MV-4-11 (cell line): ENCODE measurements around the gene NCAPH2.
A peak's percentile ranks its signal among the peaks of the same experiment; 100 is the strongest.

Experiments
- DNase-seq: peaks from one replicate; lab custom pipeline; 2025; lab: John Stamatoyannopoulos, UW

The NCAPH2 gene

DNA sequence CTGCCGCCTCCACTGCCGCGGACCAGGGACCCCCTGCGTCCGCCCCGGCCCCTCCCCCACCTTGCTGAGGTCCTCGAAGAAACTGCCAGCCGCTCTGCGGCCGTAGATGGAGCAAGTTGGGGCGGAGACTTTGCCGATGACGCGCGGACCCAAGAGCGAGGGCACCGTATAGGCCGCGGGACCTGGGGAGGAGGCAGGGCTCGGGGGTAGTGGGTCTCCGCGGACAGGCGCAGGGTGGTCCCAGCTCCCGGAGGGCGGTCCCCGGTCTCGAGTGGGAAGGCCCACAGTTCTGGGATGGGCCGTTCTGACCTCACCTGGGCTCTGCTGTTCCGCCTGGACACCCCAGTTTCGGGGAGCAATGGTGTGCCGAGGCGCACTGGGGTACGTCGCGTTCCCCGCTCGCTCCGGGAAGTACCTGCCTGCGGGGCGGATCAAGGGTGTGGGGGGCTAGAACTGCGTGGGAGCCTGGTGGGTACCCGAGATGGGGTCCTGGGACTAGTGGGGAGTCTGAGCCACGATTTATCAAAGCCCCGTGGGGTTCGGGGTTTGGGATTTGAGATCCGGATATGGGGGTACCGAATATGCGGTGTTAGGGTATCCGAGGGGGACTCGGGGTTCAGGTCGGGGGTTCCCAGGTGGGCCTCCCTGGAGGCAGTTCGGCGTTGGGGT is 23.0 kb downstream of the NCAPH2 start:
- DNase-seq: peak; percentile 83

GRCh38 chr22:50531546-50531961 is 23.5 kb downstream of the NCAPH2 start:
- peak; percentile 55 for DNase-seq

- DNase-seq: no peak
Measured at GRCh38 chr22:50531962-50532674, 24.1 kb downstream of the NCAPH2 start.

GRCh38 chr22:50532824-50533796 is 25.1 kb downstream of the NCAPH2 start:
- DNase-seq: peak; percentile 29

- peak; percentile 92 for DNase-seq
Measured at GRCh38 chr22:50533856-50534711, 26.1 kb downstream of the NCAPH2 start.

DNA sequence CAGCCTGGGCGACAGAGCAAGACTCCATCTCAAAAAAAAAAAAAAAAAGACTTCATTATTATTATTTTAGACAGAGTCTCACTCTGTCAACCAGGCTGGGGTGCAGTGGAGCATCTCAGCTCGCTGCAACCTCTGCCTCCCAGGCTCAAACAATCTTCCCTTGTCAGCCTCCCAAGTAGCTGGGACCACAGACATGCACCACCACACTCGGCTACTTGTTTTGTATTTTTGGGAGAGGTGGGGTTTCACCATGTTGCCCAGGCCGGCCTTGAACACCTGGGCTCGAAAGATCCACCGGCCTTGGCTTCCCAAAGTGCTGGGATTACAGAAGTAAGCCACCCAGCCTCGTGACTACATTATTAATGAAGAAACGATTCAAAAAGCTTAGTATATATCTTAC is 27.1 kb downstream of the NCAPH2 start:
- DNase-seq: no peak

DNA sequence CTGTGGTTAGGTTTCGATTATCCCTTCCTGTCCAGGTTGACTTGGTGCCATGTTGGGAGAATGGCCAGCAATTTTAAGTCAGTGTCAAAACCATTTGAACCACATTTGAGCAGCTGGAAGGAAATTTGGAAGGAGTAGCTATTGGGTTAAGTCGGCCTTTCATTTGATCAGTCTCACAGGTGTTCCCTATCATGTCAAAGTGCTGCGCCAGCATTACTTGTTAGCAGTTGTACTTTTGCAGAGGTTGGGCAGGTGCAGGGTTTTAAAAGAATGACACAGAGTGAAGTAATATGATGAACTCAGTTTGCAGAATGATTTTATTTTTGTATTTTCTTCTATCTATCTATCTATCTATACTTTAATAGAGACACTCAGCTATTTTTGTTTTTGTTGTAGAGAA is 28.2 kb downstream of the NCAPH2 start:
- DNase-seq: no peak

- no peak for DNase-seq
Measured at GRCh38 chr22:50537765-50538164, 29.7 kb downstream of the NCAPH2 start.

GRCh38 chr22:50540381-50540780 is 32.4 kb downstream of the NCAPH2 start:
- DNase-seq: no peak

DNA sequence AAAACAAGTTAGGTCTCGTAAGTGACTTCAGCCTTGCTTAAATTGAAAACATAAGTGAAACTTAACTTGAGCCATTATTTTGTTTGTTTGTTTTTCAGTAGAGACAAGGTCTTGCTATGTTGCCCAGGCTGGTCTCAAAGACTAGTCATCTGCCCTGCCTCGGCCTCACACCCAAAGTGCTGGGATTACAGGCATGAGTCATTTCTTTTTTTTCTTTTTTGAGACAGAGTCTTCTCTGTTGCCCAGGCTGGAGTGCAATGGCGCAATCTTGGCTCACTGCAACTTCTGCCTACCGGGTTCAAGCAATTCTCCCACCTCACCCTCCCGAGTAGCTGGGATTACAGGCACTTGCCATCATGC is 33.6 kb downstream of the NCAPH2 start:
- peak; percentile 95 for DNase-seq

GRCh38 chr22:50542416-50542927 is 34.4 kb downstream of the NCAPH2 start:
- DNase-seq: peak; percentile 84

DNA sequence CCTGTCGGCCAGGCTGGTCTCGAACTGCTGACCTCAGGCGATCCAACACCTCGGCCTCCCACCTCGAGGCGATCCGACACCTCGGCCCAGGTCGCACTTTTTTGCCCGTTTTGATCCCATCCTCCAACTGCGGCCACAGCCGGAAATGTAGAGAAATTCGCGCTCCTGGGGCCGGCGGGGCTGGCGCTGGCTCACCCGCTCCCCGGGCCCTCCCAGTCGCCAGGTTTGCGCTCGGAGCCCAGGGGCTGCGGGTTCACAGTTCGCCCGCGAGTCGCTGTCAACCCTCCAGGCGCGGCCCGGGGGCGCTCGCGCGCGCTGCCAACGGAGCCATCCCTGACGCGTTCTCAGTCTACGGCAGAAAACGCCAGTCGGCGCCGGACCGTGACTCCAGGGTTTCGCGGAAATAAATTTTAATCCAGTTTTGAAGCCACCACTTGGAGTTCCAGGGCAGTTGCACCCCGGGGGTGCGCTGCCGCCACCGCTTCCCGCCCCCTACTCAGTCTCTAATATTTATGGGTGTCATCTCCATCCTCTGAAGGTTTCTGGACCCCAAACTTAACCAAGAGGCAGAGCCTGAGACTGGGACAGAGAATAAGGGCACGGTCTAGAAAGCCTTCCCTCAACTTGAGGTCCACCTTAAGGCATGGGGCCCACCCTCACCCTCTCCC is 36.2 kb downstream of the NCAPH2 start:
- DNase-seq: peak; percentile 67

- no peak for DNase-seq
Measured at GRCh38 chr22:50544746-50545253, 36.8 kb downstream of the NCAPH2 start.

DNA sequence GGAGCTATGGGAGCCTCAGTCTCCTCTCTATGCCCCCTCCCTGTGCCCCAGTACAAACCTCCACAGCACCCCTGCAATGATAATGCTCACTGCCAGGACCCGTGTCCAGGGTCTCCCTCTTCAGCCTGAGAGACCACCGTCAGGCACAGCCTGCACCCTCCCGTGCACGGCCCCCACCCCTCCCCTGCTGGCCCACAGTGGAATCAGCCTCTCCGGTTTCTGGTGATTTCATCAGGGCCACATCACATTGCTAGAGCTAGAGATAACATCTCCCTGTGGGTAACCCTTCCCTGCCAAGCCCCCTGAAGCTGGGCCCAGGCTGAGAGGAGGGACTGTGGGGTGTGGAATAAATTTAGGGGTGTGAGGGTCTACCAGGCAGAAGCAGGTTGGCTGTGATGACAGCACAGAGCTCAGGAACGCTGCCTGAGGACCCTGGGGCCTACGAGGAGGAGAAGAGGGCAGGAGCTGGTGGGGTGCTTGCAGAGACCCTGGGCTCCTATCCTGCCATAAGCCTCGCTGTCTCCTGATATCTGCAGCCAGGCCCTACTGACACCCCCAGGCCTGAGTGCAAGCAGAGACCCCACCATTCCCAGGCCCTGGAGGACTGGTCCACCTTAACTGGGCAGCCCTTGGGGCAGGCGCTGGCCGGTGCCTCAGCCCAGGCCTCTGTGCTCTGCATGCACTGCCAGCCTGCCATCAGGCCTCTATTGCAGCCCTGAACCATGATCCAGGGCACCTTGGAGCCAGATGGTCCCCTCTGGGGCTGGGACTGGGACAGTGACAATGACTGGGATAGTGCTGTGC is 37.7 kb downstream of the NCAPH2 start, which contains the start of gene KLHDC7B:
Gene KLHDC7B, plus strand, starts transcription at position 378 of the 804 bp plus-strand sequence. Its CDS starts 345 bp downstream, at position 723.
- no peak for DNase-seq

DNA sequence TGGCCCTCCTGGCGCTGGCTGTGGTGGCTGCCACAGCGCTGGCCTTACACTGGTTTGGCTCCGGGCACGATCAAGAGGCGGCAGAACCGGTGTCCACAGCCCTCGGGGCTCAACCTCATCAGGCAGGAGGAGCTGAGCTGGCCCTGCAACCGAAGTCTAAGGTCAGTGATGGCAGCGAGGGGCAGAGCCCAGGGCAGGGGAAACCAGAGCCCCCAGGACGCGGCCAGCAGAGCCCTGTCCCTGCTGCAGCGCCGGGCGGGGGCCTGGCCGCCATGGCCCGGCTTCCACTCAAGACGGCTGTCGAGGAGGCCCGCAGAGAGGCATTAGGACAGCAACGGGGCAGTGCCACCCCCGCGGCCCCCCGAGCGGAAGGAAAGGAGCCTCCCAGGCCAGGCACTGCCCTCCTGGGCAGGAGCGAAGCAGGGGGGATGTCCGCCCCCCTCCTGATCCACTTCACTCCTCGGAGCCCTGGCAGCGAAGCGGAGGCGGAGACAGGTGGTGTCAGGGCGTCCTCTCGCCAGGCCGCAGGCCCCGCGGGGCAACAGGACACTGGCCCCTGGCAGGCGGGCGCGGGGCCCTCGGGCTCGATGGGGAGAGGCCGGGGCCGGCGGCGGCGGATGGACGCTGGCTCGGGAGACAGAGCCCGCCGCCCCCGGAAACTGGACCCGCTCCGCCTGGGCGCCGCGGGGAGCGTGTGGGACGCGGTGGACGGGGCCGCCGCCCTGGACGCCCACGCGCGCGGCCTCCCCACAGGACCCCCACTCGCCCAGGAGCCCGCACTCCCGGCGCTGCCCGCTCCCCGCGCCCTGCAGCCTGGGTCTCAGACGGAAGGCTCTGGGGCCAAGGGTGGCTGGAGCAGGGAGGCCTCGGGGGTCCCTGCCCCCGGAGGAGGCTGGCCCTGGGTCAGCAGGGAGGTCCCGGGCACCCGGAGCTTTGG is 38.6 kb downstream of the NCAPH2 start:
- no peak for DNase-seq

DNA sequence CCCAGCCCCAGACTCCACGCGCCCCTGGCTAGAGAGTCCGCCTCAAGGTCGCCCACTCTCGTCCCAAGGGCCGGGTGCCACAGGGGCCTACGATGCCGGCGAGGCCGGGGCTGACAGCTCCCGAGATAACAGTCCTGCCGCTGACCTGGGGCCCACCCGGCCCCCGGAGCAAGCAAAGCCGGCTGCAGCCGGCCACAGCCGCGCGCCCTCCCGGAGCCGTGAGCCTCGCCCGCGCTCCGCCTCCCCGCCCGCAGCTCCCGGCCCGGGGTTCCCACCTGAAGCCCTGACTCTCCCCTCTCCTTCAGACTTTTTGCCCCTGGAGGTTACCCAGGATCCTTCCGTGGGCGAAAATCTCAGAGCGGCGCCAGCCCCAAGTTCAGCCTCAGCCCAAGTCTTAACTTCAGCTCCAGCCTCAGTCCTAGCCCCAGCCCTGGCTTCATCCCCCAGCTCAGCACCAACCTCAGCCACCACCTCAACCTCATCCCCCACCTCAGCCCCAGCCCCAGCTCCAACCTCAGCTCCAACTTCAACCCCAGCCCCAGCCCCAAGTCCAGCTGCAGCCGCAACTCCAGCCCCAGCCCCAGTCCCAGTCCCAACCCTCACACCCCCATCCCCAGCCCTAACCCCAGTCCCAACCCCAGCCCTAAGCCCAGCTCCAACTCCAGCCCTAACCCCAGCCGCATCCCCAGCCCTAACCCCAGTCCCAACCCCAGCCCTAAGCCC is 39.4 kb downstream of the NCAPH2 start:
- no peak for DNase-seq

DNA sequence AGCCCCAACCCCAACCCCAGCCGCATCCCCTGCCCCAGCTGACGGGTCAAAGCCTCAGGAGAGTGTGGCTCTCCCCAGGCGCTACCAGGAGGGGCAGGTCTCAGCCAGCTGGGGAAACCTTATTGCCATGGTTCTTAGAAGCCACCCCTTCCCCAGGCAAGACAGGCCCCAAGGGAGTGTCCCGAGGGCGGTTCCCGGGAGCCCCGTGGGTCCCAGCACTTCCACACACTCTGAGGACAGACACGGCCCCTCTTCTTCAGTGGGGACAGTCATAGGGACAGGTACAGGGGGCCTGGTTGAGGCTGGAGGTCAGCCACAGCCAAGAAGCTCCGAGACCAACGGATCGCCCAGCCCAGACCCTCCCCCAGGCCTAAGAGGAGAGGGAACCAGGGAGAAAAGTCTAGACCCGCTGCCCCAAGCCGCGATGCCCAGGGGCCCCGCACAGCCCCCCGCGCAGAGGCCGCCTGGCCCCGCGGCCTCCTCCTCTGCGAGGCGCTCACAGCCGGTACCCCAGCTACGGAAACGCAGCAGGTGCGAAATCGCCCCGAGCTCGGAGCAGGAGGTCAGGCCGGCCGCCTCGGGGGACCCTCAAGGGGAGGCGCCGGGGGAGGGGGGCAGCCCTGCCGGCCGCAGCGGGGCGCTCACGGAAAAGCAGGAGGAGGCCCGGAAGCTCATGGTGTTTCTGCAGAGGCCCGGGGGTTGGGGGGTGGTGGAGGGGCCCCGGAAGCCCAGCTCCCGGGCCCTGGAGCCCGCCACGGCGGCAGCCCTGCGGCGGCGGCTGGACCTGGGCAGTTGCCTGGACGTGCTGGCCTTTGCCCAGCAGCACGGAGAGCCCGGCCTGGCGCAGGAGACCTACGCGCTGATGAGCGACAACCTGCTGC is 40.3 kb downstream of the NCAPH2 start:
- DNase-seq: no peak
